BJ (cell line): ENCODE data around the gene MS4A6E. TPM values are rescaled to one million over a fixed set of nuclear protein-coding genes. Genes with fewer than 3 reads are reported as not detected.

Experiments
- CTCF ChIA-PET: fragments of 350-600 bp; formaldehyde crosslinking; extraction: SDS; loops from one replicate; lab custom pipeline; 2021; ENCODE audit warnings: antibody characterized with exemption, inconsistent platforms; lab: Yijun Ruan, JAX
- POLR2A ChIA-PET: fragments of 300-600 bp; sonication (Branson Sonifier 250); formaldehyde crosslinking; extraction: SDS; loops from one replicate; lab custom pipeline; 2021; ENCODE audit warnings: antibody characterized with exemption; lab: Charles Lee
- DNase-seq: peaks from one replicate; pipeline ENCODE4 v3.0.0-alpha.2; 2011; ENCODE audit warnings: low read depth
- H3K27me3 ChIP-seq: 2 replicates; pipeline ENCODE4 v1.6.0; 2011; ENCODE audit warnings: low read length; ENCODE audit not compliant: control insufficient read depth, insufficient read depth
- H3K36me3 ChIP-seq: 2 replicates; pipeline ENCODE4 v1.5.1; 2011; ENCODE audit warnings: low read length; ENCODE audit not compliant: control insufficient read depth, insufficient read depth
- H3K4me3 ChIP-seq: 2 replicates; pipeline ENCODE4 v1.5.1; 2011; ENCODE audit warnings: low read depth, mild to moderate bottlenecking, control low read depth, low read length
- polyA plus RNA-seq: library from polyadenylated mRNA; depleted of rRNA; stranded (reverse); fragments of >200 nt; gene quantifications from 2 replicates; pipeline ENCODE4 v1.2.3, GENCODE V29; 2011
- TF ChIP-seq, protein P1 (sequence below): IDR thresholded peaks from 2 replicates; pipeline ENCODE4 v1.5.1; 2011; ENCODE audit warnings: low read depth, mild to moderate bottlenecking, control low read depth, inconsistent platforms, low read length, moderate library complexity; ENCODE audit not compliant: insufficient read depth

MS4A6E gene
- polyA plus RNA-seq, 1 experiment = not detected

DNA sequence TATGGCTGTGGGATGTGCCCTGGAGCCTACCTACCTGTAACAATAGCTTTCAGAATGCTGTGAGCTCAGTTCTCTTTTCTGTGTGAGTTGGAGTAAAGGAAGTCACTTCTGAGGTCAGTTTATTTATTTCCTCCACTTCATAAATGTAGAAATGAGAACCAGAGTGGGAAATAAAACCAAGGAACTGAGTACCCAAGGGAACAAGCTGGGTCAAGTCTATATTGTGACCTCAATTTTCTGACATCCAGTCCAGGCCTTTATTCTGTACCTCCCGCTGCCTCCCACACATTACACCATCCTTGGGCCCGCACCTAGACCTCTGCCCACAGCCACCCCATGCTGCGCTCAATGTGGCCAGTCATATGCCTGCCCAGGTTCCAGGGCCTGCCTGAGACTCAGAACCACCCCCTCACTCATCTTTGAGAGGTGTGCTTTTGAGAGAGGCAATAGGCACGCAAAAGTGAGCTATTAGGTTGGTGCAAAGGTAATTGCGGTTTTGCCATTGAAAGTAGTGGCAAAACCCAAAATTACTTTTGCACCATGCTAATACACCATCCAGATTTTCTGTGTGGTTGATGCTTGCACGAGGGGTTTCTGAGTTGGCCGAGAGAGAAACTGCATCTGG, 9.8 kb downstream of the MS4A6E start:
- TF ChIP-seq, protein P1, sequence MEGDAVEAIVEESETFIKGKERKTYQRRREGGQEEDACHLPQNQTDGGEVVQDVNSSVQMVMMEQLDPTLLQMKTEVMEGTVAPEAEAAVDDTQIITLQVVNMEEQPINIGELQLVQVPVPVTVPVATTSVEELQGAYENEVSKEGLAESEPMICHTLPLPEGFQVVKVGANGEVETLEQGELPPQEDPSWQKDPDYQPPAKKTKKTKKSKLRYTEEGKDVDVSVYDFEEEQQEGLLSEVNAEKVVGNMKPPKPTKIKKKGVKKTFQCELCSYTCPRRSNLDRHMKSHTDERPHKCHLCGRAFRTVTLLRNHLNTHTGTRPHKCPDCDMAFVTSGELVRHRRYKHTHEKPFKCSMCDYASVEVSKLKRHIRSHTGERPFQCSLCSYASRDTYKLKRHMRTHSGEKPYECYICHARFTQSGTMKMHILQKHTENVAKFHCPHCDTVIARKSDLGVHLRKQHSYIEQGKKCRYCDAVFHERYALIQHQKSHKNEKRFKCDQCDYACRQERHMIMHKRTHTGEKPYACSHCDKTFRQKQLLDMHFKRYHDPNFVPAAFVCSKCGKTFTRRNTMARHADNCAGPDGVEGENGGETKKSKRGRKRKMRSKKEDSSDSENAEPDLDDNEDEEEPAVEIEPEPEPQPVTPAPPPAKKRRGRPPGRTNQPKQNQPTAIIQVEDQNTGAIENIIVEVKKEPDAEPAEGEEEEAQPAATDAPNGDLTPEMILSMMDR = no peak
- POLR2A ChIA-PET = no interaction called here
- Histone ChIP-seq H3K27me3 (no peaks in the 10 kb centered on the region), H3K36me3 (no peaks in the 10 kb centered on the region), H3K4me3 (no peak overlapping the region)
- no peak for DNase-seq
- CTCF ChIA-PET = no interaction called here

DNA sequence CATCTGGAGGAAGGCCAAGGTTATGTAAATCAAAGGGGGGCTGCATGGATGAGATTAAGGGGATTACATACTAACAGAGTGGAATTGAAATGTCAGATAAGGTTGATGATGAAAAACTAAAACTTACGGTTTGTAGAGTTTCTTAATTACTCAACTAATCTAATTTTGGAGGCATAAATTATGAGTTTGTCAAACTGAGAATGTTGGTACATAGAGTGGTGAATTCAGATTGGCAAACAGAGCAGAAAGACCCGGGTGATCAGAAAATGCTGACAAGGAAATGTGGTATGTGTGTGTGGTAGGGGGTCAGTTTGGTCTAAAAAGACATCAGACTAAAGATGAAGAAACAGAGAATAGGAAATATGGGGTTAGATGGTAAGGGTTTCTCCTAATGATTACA, 11.0 kb downstream of the MS4A6E start:
- Histone ChIP-seq H3K27me3 (no peaks in the 10 kb centered on the region), H3K4me3 (no peak overlapping the region), H3K36me3 (no peaks in the 10 kb centered on the region)
- ChIA-PET CTCF (no interaction called here), POLR2A (no interaction called here)
- no peak for DNase-seq
- TF ChIP-seq, protein P1 = no peak

DNA sequence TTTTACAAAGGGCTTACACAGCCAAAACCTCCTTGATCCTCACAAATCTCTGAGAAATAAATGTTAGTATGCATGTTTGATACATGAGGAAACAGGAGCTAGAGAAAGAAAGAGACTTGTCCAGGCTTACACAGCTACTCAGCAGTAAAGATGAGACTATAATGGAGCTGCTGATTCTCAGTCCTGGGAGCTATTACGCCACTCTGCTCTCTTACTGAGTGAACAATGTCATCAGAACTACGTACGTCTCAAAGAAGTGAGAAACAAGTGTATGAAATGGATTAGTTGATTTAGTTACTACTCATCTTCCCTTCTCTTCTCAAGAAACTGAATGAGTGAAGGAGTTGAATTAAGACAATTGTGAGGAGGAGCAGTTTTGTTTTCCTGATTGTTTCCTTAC, 12.3 kb downstream of the MS4A6E start:
- H3K36me3 ChIP-seq = no peaks in the 10 kb centered on the region
- POLR2A ChIA-PET = no interaction called here
- H3K4me3 ChIP-seq = no peak overlapping the region
- DNase-seq = no peak
- no peaks in the 10 kb centered on the region for H3K27me3 ChIP-seq
- TF ChIP-seq, protein P1 = no peak
- CTCF ChIA-PET = interaction anchor here (1.1 kb wide), 1 partner anchor 9 kb away, joined by 3 read pairs; no protein-coding TSS in a partner anchor

DNA sequence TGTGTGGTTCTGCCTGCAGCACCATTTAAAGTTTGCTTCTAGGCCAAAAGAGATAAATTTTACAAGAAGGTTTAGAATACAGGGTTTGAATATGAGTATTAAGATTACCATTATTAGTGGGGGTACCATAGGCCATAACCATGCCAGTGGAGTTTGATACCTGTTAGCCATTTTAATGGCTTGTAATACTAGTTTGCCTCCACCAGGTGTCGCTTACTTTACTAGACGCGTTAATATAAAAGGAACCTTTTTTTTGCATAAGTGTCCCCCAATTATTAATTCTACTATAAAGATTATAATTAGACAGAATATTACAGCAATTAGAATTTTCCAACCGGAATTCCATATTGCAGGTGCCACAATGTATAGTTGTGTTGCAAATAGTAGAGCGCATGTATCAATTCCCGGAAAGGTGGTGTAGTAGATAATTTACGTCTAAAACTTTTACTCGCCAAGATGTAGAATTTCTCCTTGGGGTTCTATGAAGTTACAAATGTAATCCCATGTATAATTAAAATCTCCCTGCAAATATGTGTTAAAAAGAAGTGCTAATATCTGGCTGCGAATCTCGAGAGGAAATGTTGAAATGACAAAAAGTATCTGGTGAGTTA, 16.1 kb downstream of the MS4A6E start:
- POLR2A ChIA-PET = no interaction called here
- no peaks in the 10 kb centered on the region for H3K27me3 ChIP-seq
- H3K4me3 ChIP-seq = no peak overlapping the region
- no peak for DNase-seq
- H3K36me3 ChIP-seq = no peaks in the 10 kb centered on the region
- TF ChIP-seq, protein P1 = peak; percentile 50
- CTCF ChIA-PET = interaction anchor here (0.8 to 1.3 kb wide), 5 partner anchors 9 to 36 kb away, joined by 3 to 6 read pairs (median 4); no protein-coding TSS in a partner anchor

- no peak for DNase-seq
- ChIA-PET CTCF (interaction anchor here (0.8 to 1.3 kb wide), 2 partner anchors 10 to 37 kb away, joined by 3 read pairs; no protein-coding TSS in a partner anchor), POLR2A (no interaction called here)
- TF ChIP-seq, protein P1 = no peak
- H3K27me3 ChIP-seq = no peaks in the 10 kb centered on the region
- H3K36me3 ChIP-seq = no peaks in the 10 kb centered on the region
- no peak overlapping the region for H3K4me3 ChIP-seq
Measured at GRCh38 chr11:60344146-60344545, 17.1 kb downstream of the MS4A6E start.
